Neural progenitor cell (in vitro differentiated cells): ENCODE results near the gene RRBP1. TPM values are rescaled to one million over a fixed set of nuclear protein-coding genes. Genes with fewer than 3 reads are reported as not detected.

ENCODE experiments used
- DNase-seq: peaks from one replicate; pipeline ENCODE4 v3.0.0-alpha.2; 2016; ENCODE audit warnings: low spot score
- H2AFZ ChIP-seq: fragments of 200-600 bp; sonication (generic); replicated peaks from 2 replicates; pipeline ENCODE4 v1.6.1; 2016; ENCODE audit warnings: antibody characterized with exemption
- H3F3A ChIP-seq: fragments of 200-600 bp; sonication (generic); 2 replicates; pipeline ENCODE4 v1.6.1; 2016; ENCODE audit warnings: antibody characterized with exemption, low read depth
- H3K27ac ChIP-seq: fragments of 200-600 bp; sonication (generic); 2 replicates; pipeline ENCODE4 v1.5.1; 2016; ENCODE audit warnings: mild to moderate bottlenecking
- H3K27me3 ChIP-seq: fragments of 200-600 bp; sonication (generic); 2 replicates; pipeline ENCODE4 v1.6.1; 2016; ENCODE audit warnings: mild to moderate bottlenecking, moderate library complexity
- H3K36me3 ChIP-seq: fragments of 200-600 bp; sonication (generic); 2 replicates; pipeline ENCODE4 v1.5.1; 2016
- H3K4me1 ChIP-seq: fragments of 200-600 bp; sonication (generic); 2 replicates; pipeline ENCODE4 v1.6.1; 2016; ENCODE audit warnings: mixed run types
- H3K4me2 ChIP-seq: fragments of 200-600 bp; sonication (generic); 2 replicates; pipeline ENCODE4 v1.6.1; 2016
- H3K4me3 ChIP-seq: fragments of 200-600 bp; sonication (generic); 2 replicates; pipeline ENCODE4 v1.5.1; 2016
- H3K79me2 ChIP-seq: fragments of 200-600 bp; sonication (generic); 2 replicates; pipeline ENCODE4 v1.6.1; 2016; ENCODE audit warnings: low read depth
- H3K9ac ChIP-seq: fragments of 200-600 bp; sonication (generic); 2 replicates; pipeline ENCODE4 v1.6.1; 2016
- H3K9me3 ChIP-seq: fragments of 200-600 bp; sonication (generic); 2 replicates; pipeline ENCODE4 v1.5.1; 2016; ENCODE audit warnings: low read depth
- H4K20me1 ChIP-seq: fragments of 200-600 bp; sonication (generic); 2 replicates; pipeline ENCODE4 v1.6.1; 2016; ENCODE audit warnings: low read depth
- H3K27ac Mint-ChIP-seq: 3 replicates; pipeline ENCODE4 v1.8.0; 2021; ENCODE audit warnings: mixed read lengths
- H3K27me3 Mint-ChIP-seq: 2 replicates; pipeline ENCODE4 v1.8.0; 2022; ENCODE audit warnings: low read depth, mild to moderate bottlenecking, inconsistent platforms, moderate library complexity, mixed read lengths; ENCODE audit not compliant: insufficient read depth
- H3K36me3 Mint-ChIP-seq: 3 replicates; pipeline ENCODE4 v1.8.0; 2021; ENCODE audit warnings: mixed read lengths
- H3K4me1 Mint-ChIP-seq: 3 replicates; pipeline ENCODE4 v1.8.0; 2021; ENCODE audit warnings: mixed read lengths
- H3K4me3 Mint-ChIP-seq: 3 replicates; pipeline ENCODE4 v1.8.0; 2021; ENCODE audit warnings: mild to moderate bottlenecking, moderate library complexity, mixed read lengths
- H3K9me3 Mint-ChIP-seq: 3 replicates; pipeline ENCODE4 v1.8.0; 2020; ENCODE audit warnings: mixed read lengths
- EZH2 ChIP-seq: fragments of 200-600 bp; sonication (generic); IDR thresholded peaks from 2 replicates; pipeline ENCODE4 v1.6.1; 2017; ENCODE audit warnings: antibody characterized with exemption, mild to moderate bottlenecking, moderate library complexity
- EZH2phosphoT487 ChIP-seq: fragments of 200-600 bp; sonication (generic); IDR thresholded peaks from 2 replicates; pipeline ENCODE4 v1.6.1; 2017; ENCODE audit warnings: antibody characterized with exemption
- total RNA-seq: library from RNA; depleted of rRNA; stranded (reverse); fragments of >200 nt; gene quantifications from 2 replicates; pipeline ENCODE4 v1.2.3, GENCODE V29; 2015; ENCODE audit warnings: low replicate concordance
- TF ChIP-seq, protein P1 (sequence below): fragments of 200-600 bp; sonication (generic); IDR thresholded peaks from 2 replicates; pipeline ENCODE4 v1.5.1; 2017; ENCODE audit warnings: antibody characterized with exemption, mild to moderate bottlenecking

RRBP1 gene
- total RNA-seq, 1 donor from 2014 or later = 18.2 TPM

- Histone ChIP-seq H3K4me3 (no peak overlapping the region), H3K4me2 (no peak overlapping the region), H3K4me1 (peaks cover 15% of the 10 kb centered on the region), H3K9ac (no peak overlapping the region), H3K79me2 (no peaks in the 10 kb centered on the region), H4K20me1 (no peaks in the 10 kb centered on the region), H2AFZ (no peak overlapping the region), H3K9me3 (no peaks in the 10 kb centered on the region), H3K27me3 (no peaks in the 10 kb centered on the region), H3K36me3 (no peaks in the 10 kb centered on the region), H3K27ac (no peak overlapping the region), H3F3A (no peaks in the 10 kb centered on the region)
- H3K36me3 Mint-ChIP-seq = no peaks in the 10 kb centered on the region
- peaks cover 16% of the 10 kb centered on the region for H3K27me3 Mint-ChIP-seq
- TF ChIP-seq EZH2phosphoT487 = no peak
- no peak for TF ChIP-seq EZH2
- TF ChIP-seq, protein P1, sequence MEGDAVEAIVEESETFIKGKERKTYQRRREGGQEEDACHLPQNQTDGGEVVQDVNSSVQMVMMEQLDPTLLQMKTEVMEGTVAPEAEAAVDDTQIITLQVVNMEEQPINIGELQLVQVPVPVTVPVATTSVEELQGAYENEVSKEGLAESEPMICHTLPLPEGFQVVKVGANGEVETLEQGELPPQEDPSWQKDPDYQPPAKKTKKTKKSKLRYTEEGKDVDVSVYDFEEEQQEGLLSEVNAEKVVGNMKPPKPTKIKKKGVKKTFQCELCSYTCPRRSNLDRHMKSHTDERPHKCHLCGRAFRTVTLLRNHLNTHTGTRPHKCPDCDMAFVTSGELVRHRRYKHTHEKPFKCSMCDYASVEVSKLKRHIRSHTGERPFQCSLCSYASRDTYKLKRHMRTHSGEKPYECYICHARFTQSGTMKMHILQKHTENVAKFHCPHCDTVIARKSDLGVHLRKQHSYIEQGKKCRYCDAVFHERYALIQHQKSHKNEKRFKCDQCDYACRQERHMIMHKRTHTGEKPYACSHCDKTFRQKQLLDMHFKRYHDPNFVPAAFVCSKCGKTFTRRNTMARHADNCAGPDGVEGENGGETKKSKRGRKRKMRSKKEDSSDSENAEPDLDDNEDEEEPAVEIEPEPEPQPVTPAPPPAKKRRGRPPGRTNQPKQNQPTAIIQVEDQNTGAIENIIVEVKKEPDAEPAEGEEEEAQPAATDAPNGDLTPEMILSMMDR = no peak
- H3K4me3 Mint-ChIP-seq = no peak overlapping the region
- no peak for DNase-seq
- H3K9me3 Mint-ChIP-seq = peaks cover 3% of the 10 kb centered on the region
- peak overlapping the region; percentile 82 for H3K27ac Mint-ChIP-seq
- peaks cover 20% of the 10 kb centered on the region for H3K4me1 Mint-ChIP-seq
Measured at GRCh38 chr20:17712201-17712600, 30.2 kb upstream of the RRBP1 start.

DNA sequence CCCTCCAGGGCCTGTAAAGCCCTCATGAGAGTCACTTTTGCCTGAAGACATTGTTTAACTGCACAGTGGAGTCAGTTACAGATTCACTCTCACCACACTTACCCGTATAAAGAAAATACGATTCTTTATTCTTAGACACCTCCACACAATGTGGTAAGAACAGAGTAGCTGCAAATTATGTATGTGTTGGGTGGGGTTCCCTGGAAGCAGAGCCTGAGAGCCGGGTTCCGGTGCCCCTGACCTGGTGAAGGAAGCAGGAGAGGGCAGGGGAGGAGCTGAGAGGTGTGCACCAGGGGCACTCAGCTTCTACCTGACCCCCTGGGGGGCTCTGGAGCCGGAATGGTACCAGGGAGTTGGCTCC, 29.2 kb upstream of the RRBP1 start:
- DNase-seq = no peak
- Histone ChIP-seq H3K27ac (no peak overlapping the region), H3K9me3 (no peaks in the 10 kb centered on the region), H3K4me1 (peaks cover 15% of the 10 kb centered on the region), H3K27me3 (no peaks in the 10 kb centered on the region), H3K79me2 (no peaks in the 10 kb centered on the region), H2AFZ (no peak overlapping the region), H3K4me3 (no peak overlapping the region), H3F3A (no peaks in the 10 kb centered on the region), H4K20me1 (no peaks in the 10 kb centered on the region), H3K4me2 (no peak overlapping the region), H3K36me3 (no peaks in the 10 kb centered on the region), H3K9ac (no peak overlapping the region)
- H3K4me3 Mint-ChIP-seq = no peak overlapping the region
- peaks cover 3% of the 10 kb centered on the region for H3K9me3 Mint-ChIP-seq
- H3K36me3 Mint-ChIP-seq = no peaks in the 10 kb centered on the region
- no peak overlapping the region for H3K27ac Mint-ChIP-seq
- TF ChIP-seq, protein P1 = no peak
- TF ChIP-seq EZH2phosphoT487 = no peak
- TF ChIP-seq EZH2 = no peak
- H3K27me3 Mint-ChIP-seq = peaks cover 21% of the 10 kb centered on the region
- H3K4me1 Mint-ChIP-seq = peaks cover 20% of the 10 kb centered on the region

DNA sequence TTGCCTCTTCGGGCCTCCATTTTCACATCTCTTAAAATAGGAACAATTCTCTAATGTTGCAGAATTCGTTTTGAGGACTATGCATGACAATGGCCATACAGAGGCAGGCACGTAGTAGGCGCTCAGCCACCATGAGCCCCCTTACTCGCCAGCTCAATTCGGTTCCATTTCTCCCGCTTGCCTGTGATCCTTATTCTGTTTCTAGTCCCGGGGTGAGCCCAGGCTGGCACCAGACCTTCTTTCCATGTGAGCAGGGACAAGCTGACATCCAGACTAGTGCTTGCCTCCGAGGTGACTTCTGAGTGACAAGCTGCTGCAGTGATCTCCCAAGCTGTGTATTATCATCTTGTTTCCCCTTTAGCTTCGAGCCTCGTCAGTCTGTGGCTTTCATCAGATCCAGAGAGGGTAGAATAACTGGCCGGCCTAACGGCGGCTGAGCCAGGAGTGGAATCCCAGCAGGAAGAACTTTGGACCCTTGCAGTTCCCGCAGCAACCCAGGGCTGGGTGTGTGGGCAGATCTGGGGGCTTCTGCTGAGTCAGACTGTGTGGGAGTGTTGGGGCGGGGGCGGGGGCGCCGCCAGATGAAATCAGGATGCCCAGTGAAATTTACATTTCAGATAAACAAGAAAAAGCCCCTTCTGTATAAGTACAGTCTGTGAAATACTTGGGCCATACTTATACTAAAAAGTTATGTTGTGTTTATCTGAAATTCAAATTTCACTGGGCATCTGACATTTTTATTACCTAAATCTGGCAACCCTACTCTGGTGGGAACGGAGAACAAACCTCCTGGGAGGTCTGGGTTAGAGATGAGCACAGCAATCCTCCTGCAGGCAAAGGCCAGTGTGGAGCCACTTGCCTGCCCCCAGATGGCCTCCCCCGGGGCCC, 28.6 kb upstream of the RRBP1 start:
- H3K36me3 ChIP-seq = no peaks in the 10 kb centered on the region
- no peak overlapping the region for H3K4me3 ChIP-seq
- Mint-ChIP-seq H3K27me3 (peaks cover 24% of the 10 kb centered on the region), H3K9me3 (peaks cover 3% of the 10 kb centered on the region), H3K27ac (peak overlapping the region; percentile 96), H3K36me3 (no peaks in the 10 kb centered on the region), H3K4me1 (peaks cover 20% of the 10 kb centered on the region), H3K4me3 (no peak overlapping the region)
- no peak overlapping the region for H3K9ac ChIP-seq
- H3K27ac ChIP-seq = no peak overlapping the region
- H3K4me1 ChIP-seq = peaks cover 15% of the 10 kb centered on the region
- H2AFZ ChIP-seq = peak overlapping the region; percentile 13
- peak; percentile 14 for DNase-seq
- no peaks in the 10 kb centered on the region for H3K9me3 ChIP-seq
- no peaks in the 10 kb centered on the region for H4K20me1 ChIP-seq
- no peaks in the 10 kb centered on the region for H3K79me2 ChIP-seq
- no peaks in the 10 kb centered on the region for H3K27me3 ChIP-seq
- TF ChIP-seq EZH2 (no peak), EZH2phosphoT487 (no peak)
- TF ChIP-seq, protein P1 = no peak
- H3K4me2 ChIP-seq = no peak overlapping the region
- H3F3A ChIP-seq = no peaks in the 10 kb centered on the region
